Endodermal cell (in vitro differentiated cells): ENCODE data around the gene ADORA1. TPM values are rescaled to one million over a fixed set of nuclear protein-coding genes. Genes with fewer than 3 reads are reported as not detected.

Experiments
- DNase-seq: peaks from one replicate; pipeline ENCODE4 v3.0.0-alpha.2; 2017
- H3K27ac ChIP-seq: 2 replicates; pipeline ENCODE4 v1.5.1; 2013; ENCODE audit warnings: mild to moderate bottlenecking, low read depth, low read length, moderate library complexity
- H3K27me3 ChIP-seq: 2 replicates; pipeline ENCODE4 v1.6.1; 2013; ENCODE audit warnings: mild to moderate bottlenecking, low read length, moderate library complexity; ENCODE audit not compliant: insufficient read depth, control insufficient read depth, poor library complexity, severe bottlenecking
- H3K36me3 ChIP-seq: 2 replicates; pipeline ENCODE4 v1.7.0; 2013; ENCODE audit warnings: mild to moderate bottlenecking, low read length, moderate library complexity; ENCODE audit not compliant: control insufficient read depth, insufficient read depth
- H3K4me1 ChIP-seq: one replicate; pipeline ENCODE4 v1.7.0; 2013; ENCODE audit warnings: low read length; ENCODE audit not compliant: control insufficient read depth, insufficient read depth
- H3K4me3 ChIP-seq: 2 replicates; pipeline ENCODE4 v1.5.1; 2013; ENCODE audit warnings: mild to moderate bottlenecking, low read length, moderate library complexity
- H3K9ac ChIP-seq: 2 replicates; pipeline ENCODE4 v1.6.1; 2013; ENCODE audit warnings: mild to moderate bottlenecking, low read length, moderate library complexity; ENCODE audit not compliant: poor library complexity, severe bottlenecking; ENCODE audit errors: extremely low read depth
- H3K9me3 ChIP-seq: 2 replicates; pipeline ENCODE4 v1.6.1; 2013; ENCODE audit warnings: mild to moderate bottlenecking, low read length, moderate library complexity; ENCODE audit not compliant: control insufficient read depth
- H3K27ac Mint-ChIP-seq: 2 replicates; pipeline ENCODE4 v1.8.0; 2020; ENCODE audit warnings: mixed read lengths
- H3K27me3 Mint-ChIP-seq: 2 replicates; pipeline ENCODE4 v1.8.0; 2021; ENCODE audit warnings: mild to moderate bottlenecking, mixed read lengths; ENCODE audit not compliant: insufficient read depth
- H3K36me3 Mint-ChIP-seq: 2 replicates; pipeline ENCODE4 v1.8.0; 2020; ENCODE audit warnings: low read depth, mixed read lengths
- H3K4me1 Mint-ChIP-seq: 2 replicates; pipeline ENCODE4 v1.8.0; 2020; ENCODE audit warnings: mixed read lengths
- H3K4me3 Mint-ChIP-seq: 2 replicates; pipeline ENCODE4 v1.8.0; 2020; ENCODE audit warnings: mild to moderate bottlenecking, moderate library complexity, mixed read lengths
- H3K9me3 Mint-ChIP-seq: 2 replicates; pipeline ENCODE4 v1.8.0; 2020; ENCODE audit warnings: mild to moderate bottlenecking, mixed read lengths
- WGBS, 2 experiments: methylation state at CpG; one replicate each; pipeline versions ENCODE4 v1.1.5 to v1.1.7; 2013; ENCODE audit warnings: missing lambda C conversion rate in 2 of 2, mixed read lengths in 1 of 2; ENCODE audit not compliant: insufficient coverage in 1 of 2, insufficient read length in 1 of 2; 5-methylcytosine and 5-hydroxymethylcytosine counted together
- total RNA-seq, 2 donors: library from RNA; stranded (reverse); fragmentation: NEBNext Ultra II Directional in 1 of 2; extraction: Animal tissue kit (Norgen Biotek cat#: 25700) in 1 of 2; gene quantifications; 2 replicates in 1 of 2; 3 replicates in 1 of 2; pipeline ENCODE4 v1.2.1, GENCODE V29; 2021
- TF ChIP-seq, protein P1 (sequence below): fragments of 200-600 bp; sonication (generic); conservative IDR thresholded peaks from 2 replicates; pipeline ENCODE4 v1.5.0; 2021; ENCODE audit warnings: antibody characterized with exemption, mild to moderate bottlenecking

ADORA1 gene
- total RNA-seq, 2 donors from 2014 or later = 2.0 to 2.1 TPM

GRCh38 chr1:203136409-203137042, 9.0 kb downstream of the ADORA1 start:
- no peak overlapping the region for H3K4me3 ChIP-seq
- DNase-seq = no peak
- H3K36me3 Mint-ChIP-seq = no peaks in the 10 kb centered on the region
- peaks cover 14% of the 10 kb centered on the region for H3K36me3 ChIP-seq
- no peak overlapping the region for H3K4me3 Mint-ChIP-seq
- TF ChIP-seq, protein P1, sequence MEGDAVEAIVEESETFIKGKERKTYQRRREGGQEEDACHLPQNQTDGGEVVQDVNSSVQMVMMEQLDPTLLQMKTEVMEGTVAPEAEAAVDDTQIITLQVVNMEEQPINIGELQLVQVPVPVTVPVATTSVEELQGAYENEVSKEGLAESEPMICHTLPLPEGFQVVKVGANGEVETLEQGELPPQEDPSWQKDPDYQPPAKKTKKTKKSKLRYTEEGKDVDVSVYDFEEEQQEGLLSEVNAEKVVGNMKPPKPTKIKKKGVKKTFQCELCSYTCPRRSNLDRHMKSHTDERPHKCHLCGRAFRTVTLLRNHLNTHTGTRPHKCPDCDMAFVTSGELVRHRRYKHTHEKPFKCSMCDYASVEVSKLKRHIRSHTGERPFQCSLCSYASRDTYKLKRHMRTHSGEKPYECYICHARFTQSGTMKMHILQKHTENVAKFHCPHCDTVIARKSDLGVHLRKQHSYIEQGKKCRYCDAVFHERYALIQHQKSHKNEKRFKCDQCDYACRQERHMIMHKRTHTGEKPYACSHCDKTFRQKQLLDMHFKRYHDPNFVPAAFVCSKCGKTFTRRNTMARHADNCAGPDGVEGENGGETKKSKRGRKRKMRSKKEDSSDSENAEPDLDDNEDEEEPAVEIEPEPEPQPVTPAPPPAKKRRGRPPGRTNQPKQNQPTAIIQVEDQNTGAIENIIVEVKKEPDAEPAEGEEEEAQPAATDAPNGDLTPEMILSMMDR = peak; percentile 49
- no peak overlapping the region for H3K9ac ChIP-seq
- H3K27ac ChIP-seq = no peak overlapping the region
- peaks cover 10% of the 10 kb centered on the region for H3K4me1 ChIP-seq
- H3K9me3 ChIP-seq = no peaks in the 10 kb centered on the region
- H3K9me3 Mint-ChIP-seq = no peaks in the 10 kb centered on the region
- H3K27ac Mint-ChIP-seq = no peak overlapping the region
- H3K4me1 Mint-ChIP-seq = peaks cover 9% of the 10 kb centered on the region
- H3K27me3 Mint-ChIP-seq = no peaks in the 10 kb centered on the region
- WGBS, 2 experiments = 100% methylated on average over 1 of the region's 1 CpG
- H3K27me3 ChIP-seq = no peaks in the 10 kb centered on the region

- no peaks in the 10 kb centered on the region for H3K27me3 ChIP-seq
- H3K4me3 ChIP-seq = no peak overlapping the region
- H3K36me3 ChIP-seq = peaks cover 21% of the 10 kb centered on the region
- H3K4me3 Mint-ChIP-seq = no peak overlapping the region
- DNase-seq = no peak
- no peak overlapping the region for H3K9ac ChIP-seq
- H3K4me1 ChIP-seq = peaks cover 10% of the 10 kb centered on the region
- no peak overlapping the region for H3K27ac Mint-ChIP-seq
- no peaks in the 10 kb centered on the region for H3K9me3 Mint-ChIP-seq
- H3K9me3 ChIP-seq = no peaks in the 10 kb centered on the region
- WGBS, 2 experiments = 94 to 96% methylated on average over 3 to 4 of the region's 4 CpGs
- TF ChIP-seq, protein P1 = no peak
- H3K36me3 Mint-ChIP-seq = no peaks in the 10 kb centered on the region
- no peak overlapping the region for H3K27ac ChIP-seq
- no peaks in the 10 kb centered on the region for H3K27me3 Mint-ChIP-seq
- peaks cover 16% of the 10 kb centered on the region for H3K4me1 Mint-ChIP-seq
Observed at GRCh38 chr1:203137324-203137723, 9.8 kb downstream of the ADORA1 start.

- H3K27me3 Mint-ChIP-seq = no peaks in the 10 kb centered on the region
- H3K9me3 ChIP-seq = peaks cover 6% of the 10 kb centered on the region
- no peak overlapping the region for H3K4me3 ChIP-seq
- H3K4me3 Mint-ChIP-seq = no peak overlapping the region
- peaks cover 21% of the 10 kb centered on the region for H3K4me1 Mint-ChIP-seq
- WGBS, 2 experiments = 89% methylated on average over 3 of the region's 3 CpGs
- H3K9me3 Mint-ChIP-seq = peaks cover 2% of the 10 kb centered on the region
- peaks cover 2% of the 10 kb centered on the region for H3K36me3 Mint-ChIP-seq
- no peak overlapping the region for H3K9ac ChIP-seq
- no peaks in the 10 kb centered on the region for H3K27me3 ChIP-seq
- H3K4me1 ChIP-seq = peaks cover 10% of the 10 kb centered on the region
- no peak overlapping the region for H3K27ac Mint-ChIP-seq
- peaks cover 28% of the 10 kb centered on the region for H3K36me3 ChIP-seq
- TF ChIP-seq, protein P1 = no peak
- no peak overlapping the region for H3K27ac ChIP-seq
- no peak for DNase-seq
Observed at GRCh38 chr1:203138066-203138465, 10.5 kb downstream of the ADORA1 start.
